GM18907 (cell line): ENCODE measurements around the gene AGBL5.
A peak's percentile ranks its signal among the peaks of the same experiment; 100 is the strongest.

Experiments used
- ATAC-seq: cut with Tn5 transposase; IDR thresholded peaks from one replicate; pipeline ENCODE4 v1.9.1; 2021; ENCODE audit warnings: mild to moderate bottlenecking, moderate library complexity; ENCODE audit not compliant: unreplicated experiment

AGBL5 gene

GRCh38 chr2:27021253-27022049 is 30.0 kb upstream of the AGBL5 start:
- ATAC-seq, result no peak

- ATAC-seq, result no peak
Observed at GRCh38 chr2:27023740-27024139, 27.7 kb upstream of the AGBL5 start.

GRCh38 chr2:27024188-27024587 is 27.3 kb upstream of the AGBL5 start:
- ATAC-seq, result no peak

GRCh38 chr2:27024812-27025211 is 26.7 kb upstream of the AGBL5 start:
- no peak for ATAC-seq

GRCh38 chr2:27025281-27025800 is 26.1 kb upstream of the AGBL5 start:
- ATAC-seq, result no peak

- no peak for ATAC-seq
Observed at GRCh38 chr2:27025861-27026851, 25.3 kb upstream of the AGBL5 start.

GRCh38 chr2:27027211-27027651 is 24.2 kb upstream of the AGBL5 start:
- ATAC-seq, result no peak

GRCh38 chr2:27029051-27029450 is 22.4 kb upstream of the AGBL5 start:
- ATAC-seq, result no peak

GRCh38 chr2:27032495-27033252 is 18.8 kb upstream of the AGBL5 start, which contains the start of gene TMEM214:
Gene TMEM214 (plus strand): TSS chr2:27032965. CDS start chr2:27033016, 51 bp downstream.
- ATAC-seq, result peak; percentile 91

- no peak for ATAC-seq
Observed at GRCh38 chr2:27033253-27033852, 18.1 kb upstream of the AGBL5 start.

GRCh38 chr2:27038012-27038411 is 13.5 kb upstream of the AGBL5 start:
- ATAC-seq, result no peak

GRCh38 chr2:27038631-27039339 is 12.7 kb upstream of the AGBL5 start:
- ATAC-seq, result no peak

- no peak for ATAC-seq
Observed at GRCh38 chr2:27039426-27039825, 12.0 kb upstream of the AGBL5 start.

GRCh38 chr2:27039871-27040270 is 11.6 kb upstream of the AGBL5 start:
- no peak for ATAC-seq

GRCh38 chr2:27040282-27040681 is 11.2 kb upstream of the AGBL5 start:
- no peak for ATAC-seq

GRCh38 chr2:27041752-27042151 is 9.7 kb upstream of the AGBL5 start:
- ATAC-seq, result no peak

GRCh38 chr2:27042159-27042661 is 9.3 kb upstream of the AGBL5 start:
- no peak for ATAC-seq

- ATAC-seq, result no peak
Observed at GRCh38 chr2:27042985-27043634, 8.4 kb upstream of the AGBL5 start.
